Activated T-cell treated with anti-CD3 and anti-CD28 coated beads, Interleukin-2, amount 50 U/mL, for 72 hours (primary cell): ENCODE measurements around the gene DSG2. TPM values are rescaled to one million over a fixed set of nuclear protein-coding genes. Genes with fewer than 3 reads are reported as not detected.

Experiments
- ATAC-seq, 2 donors: fragments of 150-1000 bp; cut with Tn5 transposase; replicated peaks in 1 of 2; 2 replicates each; pipeline ENCODE4 v1.10.0; 2021; ENCODE audit warnings: moderate library complexity in 2 of 2, mild to moderate bottlenecking in 1 of 2
- DNase-seq, 2 donors: peaks; one replicate each; pipeline ENCODE4 v3.0.0; 2021 to 2022; ENCODE audit warnings: mixed read lengths in 1 of 2
- H3K27ac Mint-ChIP-seq: one replicate; pipeline ENCODE4 v1.8.0; 2022; ENCODE audit warnings: mild to moderate bottlenecking, moderate library complexity, mixed read lengths
- H3K27me3 Mint-ChIP-seq: one replicate; pipeline ENCODE4 v1.8.0; 2022; ENCODE audit warnings: low read depth, mixed read lengths
- H3K36me3 Mint-ChIP-seq, 2 donors: one replicate each; pipeline ENCODE4 v1.8.0; 2022; ENCODE audit warnings: mixed read lengths in 2 of 2, mild to moderate bottlenecking in 1 of 2; ENCODE audit not compliant: insufficient read depth in 2 of 2
- H3K4me1 Mint-ChIP-seq: one replicate; pipeline ENCODE4 v1.8.0; 2022; ENCODE audit warnings: low read depth, mixed read lengths
- H3K4me3 Mint-ChIP-seq, 2 donors: one replicate each; pipeline ENCODE4 v1.8.0; 2022; ENCODE audit warnings: mild to moderate bottlenecking in 2 of 2, mixed read lengths in 2 of 2, moderate library complexity in 2 of 2
- H3K9me3 Mint-ChIP-seq, 2 donors: one replicate each; pipeline ENCODE4 v1.8.0; 2022; ENCODE audit warnings: mixed read lengths in 2 of 2
- total RNA-seq, 2 donors: library from RNA; stranded (reverse); gene quantifications; one replicate each; pipeline ENCODE4 v1.2.3, GENCODE V29; 2022

The DSG2 gene
- total RNA-seq, 2 donors from 2014 or later, result 1.6 to 3.1 TPM

- H3K4me3 Mint-ChIP-seq, result no peak overlapping the region
- H3K9me3 Mint-ChIP-seq, result no peaks in the 10 kb centered on the region
- no peak overlapping the region for H3K27ac Mint-ChIP-seq
- no peak for DNase-seq
- no peak for ATAC-seq
- H3K36me3 Mint-ChIP-seq, result no peaks in the 10 kb centered on the region
- no peaks in the 10 kb centered on the region for H3K4me1 Mint-ChIP-seq
- no peaks in the 10 kb centered on the region for H3K27me3 Mint-ChIP-seq
These were observed 50.9 kb downstream of the DSG2 start for GRCh38 chr18:31548853-31549252.

DNA sequence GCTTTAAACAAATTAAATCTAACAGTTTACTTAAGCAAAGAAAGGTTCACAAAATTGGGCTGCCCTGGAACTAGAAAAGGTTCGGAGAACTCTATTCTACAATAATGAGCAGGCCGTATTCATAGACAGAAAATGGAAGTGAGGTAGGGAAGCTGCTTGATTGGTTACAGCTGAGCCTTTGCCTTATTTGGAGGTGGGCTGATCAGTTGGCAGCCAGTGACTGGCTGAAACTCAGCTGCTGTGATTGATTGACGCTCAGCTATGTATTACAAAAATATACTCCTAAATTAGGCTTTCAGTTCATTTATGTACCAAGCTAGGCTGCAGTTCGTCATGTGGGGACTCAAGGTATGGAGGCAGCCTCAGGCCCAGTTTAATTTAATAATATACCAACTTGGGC lies 51.4 kb downstream of the DSG2 start:
- Mint-ChIP-seq H3K36me3 (no peaks in the 10 kb centered on the region), H3K4me3 (no peak overlapping the region), H3K4me1 (no peaks in the 10 kb centered on the region), H3K27me3 (peaks cover 2% of the 10 kb centered on the region), H3K27ac (no peak overlapping the region), H3K9me3 (no peaks in the 10 kb centered on the region)
- ATAC-seq (no peak), DNase-seq (no peak)

DNA sequence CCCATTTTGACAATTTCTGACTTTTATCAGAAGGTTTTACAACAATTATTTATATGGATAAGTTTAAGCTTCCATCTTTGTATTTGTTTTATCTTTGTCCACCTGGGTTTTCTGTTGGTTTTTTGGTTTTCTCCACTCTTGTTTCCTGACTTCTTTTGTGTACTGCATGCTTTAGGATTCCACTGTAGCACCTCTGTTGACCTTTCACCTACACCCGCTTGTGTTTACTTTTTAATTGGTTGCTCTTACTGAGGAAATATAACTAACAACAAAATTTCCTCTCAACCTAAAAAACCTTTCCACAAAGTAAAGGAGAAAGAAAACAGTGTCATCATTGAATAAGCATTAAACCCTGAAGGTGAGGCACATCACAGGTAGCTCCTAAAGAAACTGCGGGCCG lies 53.9 kb downstream of the DSG2 start:
- DNase-seq (no peak), ATAC-seq (no peak)
- H3K4me3 Mint-ChIP-seq, result no peak overlapping the region
- H3K4me1 Mint-ChIP-seq, result no peaks in the 10 kb centered on the region
- peaks cover 7% of the 10 kb centered on the region for H3K27me3 Mint-ChIP-seq
- no peaks in the 10 kb centered on the region for H3K36me3 Mint-ChIP-seq
- H3K27ac Mint-ChIP-seq, result no peak overlapping the region
- H3K9me3 Mint-ChIP-seq, result no peaks in the 10 kb centered on the region

GRCh38 chr18:31553800-31554199 lies 55.8 kb downstream of the DSG2 start:
- ATAC-seq (no peak), DNase-seq (no peak)
- peaks cover 7% of the 10 kb centered on the region for H3K27me3 Mint-ChIP-seq
- H3K27ac Mint-ChIP-seq, result no peak overlapping the region
- H3K4me1 Mint-ChIP-seq, result no peaks in the 10 kb centered on the region
- no peak overlapping the region for H3K4me3 Mint-ChIP-seq
- H3K9me3 Mint-ChIP-seq, result no peaks in the 10 kb centered on the region
- H3K36me3 Mint-ChIP-seq, result no peaks in the 10 kb centered on the region

DNA sequence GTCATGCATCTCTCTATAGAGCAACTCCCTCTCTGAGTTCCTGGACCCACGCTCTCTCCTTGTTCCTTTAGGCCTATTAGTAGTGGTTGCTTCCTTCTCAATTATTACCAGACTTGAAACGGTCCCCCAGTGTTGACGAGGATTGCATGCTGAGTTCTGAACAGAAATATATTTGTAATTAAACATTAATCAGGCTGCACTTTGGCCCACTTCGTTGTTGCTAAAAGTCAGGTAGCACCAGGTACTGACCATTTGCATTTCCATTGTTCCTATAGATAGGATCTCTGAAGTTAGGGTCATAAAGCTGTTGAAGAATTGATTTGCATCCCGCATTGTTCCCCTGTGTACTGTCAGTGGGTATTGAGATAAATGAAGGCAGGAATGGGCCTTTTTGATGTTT lies 56.8 kb downstream of the DSG2 start:
- H3K4me1 Mint-ChIP-seq, result no peaks in the 10 kb centered on the region
- H3K27ac Mint-ChIP-seq, result no peak overlapping the region
- no peak for DNase-seq
- H3K36me3 Mint-ChIP-seq, result no peaks in the 10 kb centered on the region
- peaks cover 7% of the 10 kb centered on the region for H3K27me3 Mint-ChIP-seq
- H3K9me3 Mint-ChIP-seq, result no peaks in the 10 kb centered on the region
- no peak for ATAC-seq
- H3K4me3 Mint-ChIP-seq, result no peak overlapping the region

- Mint-ChIP-seq H3K27me3 (peaks cover 7% of the 10 kb centered on the region), H3K4me3 (no peak overlapping the region), H3K27ac (no peak overlapping the region), H3K4me1 (no peaks in the 10 kb centered on the region), H3K36me3 (no peaks in the 10 kb centered on the region), H3K9me3 (no peaks in the 10 kb centered on the region)
- ATAC-seq (peak; percentile 42 to 57), DNase-seq (peak; percentile 29 to 58)
These were observed 58.2 kb downstream of the DSG2 start for GRCh38 chr18:31555971-31556747.

GRCh38 chr18:31557446-31557845 lies 59.5 kb downstream of the DSG2 start:
- Mint-ChIP-seq H3K4me1 (no peaks in the 10 kb centered on the region), H3K4me3 (no peak overlapping the region), H3K9me3 (no peaks in the 10 kb centered on the region), H3K27ac (no peak overlapping the region), H3K27me3 (peaks cover 7% of the 10 kb centered on the region), H3K36me3 (no peaks in the 10 kb centered on the region)
- DNase-seq (no peak), ATAC-seq (no peak)

- H3K27ac Mint-ChIP-seq, result no peak overlapping the region
- no peaks in the 10 kb centered on the region for H3K4me1 Mint-ChIP-seq
- H3K36me3 Mint-ChIP-seq, result no peaks in the 10 kb centered on the region
- ATAC-seq (no peak), DNase-seq (no peak)
- peaks cover 7% of the 10 kb centered on the region for H3K27me3 Mint-ChIP-seq
- no peak overlapping the region for H3K4me3 Mint-ChIP-seq
- no peaks in the 10 kb centered on the region for H3K9me3 Mint-ChIP-seq
These were observed 60.6 kb downstream of the DSG2 start for GRCh38 chr18:31558567-31558966.

DNA sequence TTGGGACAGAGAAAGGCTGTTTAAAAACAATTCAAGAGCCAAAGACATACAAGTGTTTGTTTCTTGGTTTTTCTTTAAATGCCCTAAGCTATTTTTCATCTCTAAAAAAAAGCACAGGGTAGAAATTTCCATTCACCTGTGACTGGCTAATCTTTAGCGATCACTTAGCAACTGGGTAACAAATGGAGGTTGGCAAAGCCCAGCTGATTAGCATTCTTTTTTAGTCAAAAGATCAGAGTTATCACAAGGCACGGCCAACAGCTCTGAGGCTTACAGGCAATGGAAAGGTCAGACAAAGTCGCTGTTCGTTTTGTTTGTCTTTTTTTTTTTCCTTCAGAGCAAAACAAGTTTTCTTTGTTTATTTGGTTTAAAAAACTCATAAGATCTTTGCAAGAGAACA lies 64.7 kb downstream of the DSG2 start:
- Mint-ChIP-seq H3K36me3 (no peaks in the 10 kb centered on the region), H3K27me3 (peaks cover 7% of the 10 kb centered on the region), H3K4me1 (no peaks in the 10 kb centered on the region), H3K27ac (no peak overlapping the region), H3K4me3 (no peak overlapping the region), H3K9me3 (no peaks in the 10 kb centered on the region)
- DNase-seq, result no peak
- ATAC-seq, result no peak

DNA sequence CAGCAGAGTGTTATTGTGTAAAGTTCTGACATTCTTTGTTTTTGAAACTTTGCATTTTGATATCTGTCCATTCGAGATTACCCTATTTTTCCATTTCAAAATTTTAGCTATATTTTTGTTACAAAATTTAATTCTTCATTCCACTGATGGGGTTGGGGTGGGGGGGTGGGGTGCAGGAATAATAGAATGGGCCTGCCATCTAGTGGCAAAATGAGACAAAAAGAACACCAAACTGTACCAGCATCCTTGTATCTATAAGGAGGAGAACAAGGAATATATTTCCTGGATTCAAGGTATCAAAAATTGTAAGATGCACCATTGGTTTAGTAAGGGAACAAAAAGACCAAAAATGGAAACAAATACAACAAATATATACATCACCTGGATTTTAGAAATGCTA lies 65.8 kb downstream of the DSG2 start:
- ATAC-seq (no peak), DNase-seq (no peak)
- Mint-ChIP-seq H3K36me3 (no peaks in the 10 kb centered on the region), H3K4me1 (no peaks in the 10 kb centered on the region), H3K27me3 (peaks cover 7% of the 10 kb centered on the region), H3K27ac (no peak overlapping the region), H3K4me3 (no peak overlapping the region), H3K9me3 (no peaks in the 10 kb centered on the region)

DNA sequence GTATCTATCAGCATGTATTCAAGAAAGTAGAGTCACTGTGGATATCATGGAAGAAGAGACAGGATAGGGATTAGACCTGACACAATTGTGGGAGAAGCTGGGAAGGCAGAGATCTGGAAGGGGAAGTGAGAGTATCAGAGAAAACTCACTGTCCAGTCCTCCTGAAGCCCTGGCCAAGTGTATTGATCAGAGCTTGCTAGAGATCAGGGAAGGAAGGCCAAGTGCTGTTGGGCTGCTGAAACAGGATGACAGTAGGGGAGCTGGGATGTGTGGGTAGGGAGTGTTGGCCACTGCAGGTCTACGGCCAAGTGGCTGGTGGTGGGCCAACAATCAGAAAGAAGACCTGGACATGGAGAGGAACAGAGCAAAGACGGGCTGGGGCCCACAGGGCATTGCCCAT lies 67.4 kb downstream of the DSG2 start:
- Mint-ChIP-seq H3K4me1 (no peaks in the 10 kb centered on the region), H3K9me3 (no peaks in the 10 kb centered on the region), H3K36me3 (no peaks in the 10 kb centered on the region), H3K4me3 (no peak overlapping the region), H3K27me3 (peaks cover 7% of the 10 kb centered on the region), H3K27ac (no peak overlapping the region)
- ATAC-seq, result no peak
- DNase-seq, result no peak

- peaks cover 7% of the 10 kb centered on the region for H3K27me3 Mint-ChIP-seq
- H3K4me1 Mint-ChIP-seq, result no peaks in the 10 kb centered on the region
- H3K36me3 Mint-ChIP-seq, result no peaks in the 10 kb centered on the region
- no peak overlapping the region for H3K4me3 Mint-ChIP-seq
- no peak overlapping the region for H3K27ac Mint-ChIP-seq
- H3K9me3 Mint-ChIP-seq, result no peaks in the 10 kb centered on the region
- ATAC-seq (no peak), DNase-seq (no peak)
These were observed 68.0 kb downstream of the DSG2 start for GRCh38 chr18:31565782-31566512.

DNA sequence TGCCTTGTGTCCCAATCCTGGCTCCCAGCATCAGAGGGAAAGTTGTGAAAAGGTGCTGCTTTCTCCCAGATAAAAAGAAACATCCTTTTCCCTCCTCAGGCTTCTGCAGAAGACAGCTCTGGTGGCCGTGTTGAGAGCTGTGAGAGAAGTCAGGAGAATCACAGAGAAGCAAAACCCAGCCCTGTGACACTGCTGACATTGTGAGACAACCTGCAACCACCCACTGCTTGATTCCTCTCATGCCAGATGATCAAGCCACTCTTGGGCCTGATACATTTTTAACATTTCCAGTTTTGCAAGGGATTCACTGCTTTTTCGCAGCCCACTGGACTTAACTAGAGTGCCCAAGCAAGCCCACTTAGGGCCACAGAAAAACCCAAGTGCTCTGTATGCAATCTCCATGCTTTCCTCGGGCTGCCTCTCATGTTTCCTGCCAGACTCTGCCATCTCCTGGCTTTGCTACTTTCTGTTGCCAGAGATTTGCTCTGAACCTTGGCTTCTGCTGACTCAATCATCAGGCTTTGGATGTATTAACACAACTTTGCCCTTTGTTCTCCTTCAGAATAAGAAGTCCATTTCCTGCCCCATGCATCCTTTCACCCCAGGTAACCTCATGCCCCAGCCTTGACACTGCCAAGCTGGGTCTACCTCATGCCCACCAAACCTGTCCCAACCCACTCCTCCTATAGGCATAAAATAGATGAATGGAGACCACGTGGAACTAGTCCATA lies 68.8 kb downstream of the DSG2 start:
- no peak for DNase-seq
- ATAC-seq, result no peak
- no peak overlapping the region for H3K27ac Mint-ChIP-seq
- H3K27me3 Mint-ChIP-seq, result peaks cover 7% of the 10 kb centered on the region
- H3K4me1 Mint-ChIP-seq, result no peaks in the 10 kb centered on the region
- no peaks in the 10 kb centered on the region for H3K36me3 Mint-ChIP-seq
- H3K9me3 Mint-ChIP-seq, result no peaks in the 10 kb centered on the region
- no peak overlapping the region for H3K4me3 Mint-ChIP-seq
